ENCODE results near the gene SYT9. TPM values are rescaled to one million over a fixed set of nuclear protein-coding genes. Genes with fewer than 3 reads are reported as not detected.
"Not testable (repeated sequence)": the region's sequence is repeated elsewhere in the genome, so short reads cannot be mapped to it uniquely, and the experiment has no call there.

SYT9 gene
- total RNA-seq, 1 donor from 2014 or later, result not detected

DNA sequence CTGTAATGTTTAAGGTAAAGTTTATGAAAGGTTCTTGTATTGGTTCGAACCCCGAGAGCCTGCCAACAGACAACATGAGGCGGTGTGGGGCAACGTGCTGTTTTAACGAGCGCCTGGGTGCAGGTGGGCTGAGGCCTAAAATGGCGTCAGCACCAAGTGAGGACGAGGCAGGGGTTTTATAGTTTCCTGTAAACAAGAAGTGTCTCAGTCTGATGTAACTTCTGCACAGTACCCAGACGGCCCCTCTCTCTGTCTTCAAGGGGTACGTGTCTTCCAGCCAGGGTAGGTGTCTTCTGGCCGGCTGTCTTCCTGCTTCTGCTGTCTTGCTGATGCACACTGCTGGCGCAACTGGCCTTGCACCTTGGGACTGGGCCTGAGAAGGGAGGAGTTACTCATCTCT, 264.8 kb downstream of the SYT9 start:
- Histone ChIP-seq H3K27me3 (ENCODE audit: control insufficient read depth, insufficient read depth, low read length) (no peaks in the 10 kb centered on the region), H3K36me3 (ENCODE audit: control insufficient read depth, insufficient read depth, low read length) (no peaks in the 10 kb centered on the region), H3K4me3 (ENCODE audit: low read depth, low read length) (no peak overlapping the region)
- FAIRE-seq (peak; percentile 7), DNase-seq (ENCODE audit: low read depth) (no peak)
- TF ChIP-seq, protein P1, sequence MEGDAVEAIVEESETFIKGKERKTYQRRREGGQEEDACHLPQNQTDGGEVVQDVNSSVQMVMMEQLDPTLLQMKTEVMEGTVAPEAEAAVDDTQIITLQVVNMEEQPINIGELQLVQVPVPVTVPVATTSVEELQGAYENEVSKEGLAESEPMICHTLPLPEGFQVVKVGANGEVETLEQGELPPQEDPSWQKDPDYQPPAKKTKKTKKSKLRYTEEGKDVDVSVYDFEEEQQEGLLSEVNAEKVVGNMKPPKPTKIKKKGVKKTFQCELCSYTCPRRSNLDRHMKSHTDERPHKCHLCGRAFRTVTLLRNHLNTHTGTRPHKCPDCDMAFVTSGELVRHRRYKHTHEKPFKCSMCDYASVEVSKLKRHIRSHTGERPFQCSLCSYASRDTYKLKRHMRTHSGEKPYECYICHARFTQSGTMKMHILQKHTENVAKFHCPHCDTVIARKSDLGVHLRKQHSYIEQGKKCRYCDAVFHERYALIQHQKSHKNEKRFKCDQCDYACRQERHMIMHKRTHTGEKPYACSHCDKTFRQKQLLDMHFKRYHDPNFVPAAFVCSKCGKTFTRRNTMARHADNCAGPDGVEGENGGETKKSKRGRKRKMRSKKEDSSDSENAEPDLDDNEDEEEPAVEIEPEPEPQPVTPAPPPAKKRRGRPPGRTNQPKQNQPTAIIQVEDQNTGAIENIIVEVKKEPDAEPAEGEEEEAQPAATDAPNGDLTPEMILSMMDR (IDR thresholded peaks at IDR 0.05; ENCODE audit: insufficient read depth, low read length, severe bottlenecking), result no peak

DNA sequence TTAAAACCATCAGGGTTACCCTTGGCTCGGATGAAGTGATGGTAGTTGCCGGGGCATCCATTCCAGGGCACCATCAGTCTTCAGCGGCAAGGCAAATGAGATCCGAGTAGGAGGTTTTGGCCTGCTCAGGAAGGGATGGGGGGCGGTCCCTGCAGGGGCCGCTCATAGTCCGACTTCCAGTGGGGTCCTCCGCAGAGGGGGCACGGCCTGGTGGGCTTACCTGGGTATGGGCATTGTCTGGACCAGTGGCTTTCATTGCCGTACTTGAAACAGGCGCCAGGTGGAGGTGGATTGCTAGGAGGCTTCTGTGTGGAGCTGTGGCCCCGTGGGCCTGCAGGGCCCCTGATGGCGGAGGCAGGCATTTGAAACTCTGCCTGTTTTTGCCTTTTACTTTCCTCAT, 266.0 kb downstream of the SYT9 start:
- not testable (repeated sequence) for H3K36me3 ChIP-seq (ENCODE audit: control insufficient read depth, insufficient read depth, low read length); DNase-seq (ENCODE audit: low read depth); H3K4me3 ChIP-seq (ENCODE audit: low read depth, low read length); FAIRE-seq; H3K27me3 ChIP-seq (ENCODE audit: control insufficient read depth, insufficient read depth, low read length)

Other genes with a start within 250 kb of the SYT9 start
- 2.6 and 3.2 TPM in 2 replicates for gene ZNF214, start 231.6 kb upstream of the SYT9 start, total RNA-seq
- gene NLRP14, start 231.4 kb upstream of the SYT9 start, total RNA-seq, result under 0.01 and 0.13 TPM in 2 replicates
- gene RBMXL2, start 162.9 kb upstream of the SYT9 start, total RNA-seq, result not detected in 2 replicates
- gene OLFML1, start 233.6 kb downstream of the SYT9 start, total RNA-seq, result not detected in 2 replicates